A673 (cell line): Measurements from ENCODE around the gene PBRM1.

Experiments
- EZH2 ChIP-seq: fragments of 200-600 bp; sonication (generic); IDR thresholded peaks from 2 replicates; pipeline ENCODE4 v1.6.1; 2017; ENCODE audit warnings: borderline replicate concordance, low read depth, mild to moderate bottlenecking, mixed read lengths, antibody characterized with exemption, low read length; ENCODE audit not compliant: poor library complexity, severe bottlenecking
- TF ChIP-seq, protein P1 (sequence below): fragments of 300-800, 200-600 bp; sonication (generic); conservative IDR thresholded peaks from 2 replicates; pipeline ENCODE4 v1.5.1; 2017; ENCODE audit warnings: low read depth, mild to moderate bottlenecking, antibody characterized with exemption, low read length, moderate library complexity, mixed read lengths

DNA sequence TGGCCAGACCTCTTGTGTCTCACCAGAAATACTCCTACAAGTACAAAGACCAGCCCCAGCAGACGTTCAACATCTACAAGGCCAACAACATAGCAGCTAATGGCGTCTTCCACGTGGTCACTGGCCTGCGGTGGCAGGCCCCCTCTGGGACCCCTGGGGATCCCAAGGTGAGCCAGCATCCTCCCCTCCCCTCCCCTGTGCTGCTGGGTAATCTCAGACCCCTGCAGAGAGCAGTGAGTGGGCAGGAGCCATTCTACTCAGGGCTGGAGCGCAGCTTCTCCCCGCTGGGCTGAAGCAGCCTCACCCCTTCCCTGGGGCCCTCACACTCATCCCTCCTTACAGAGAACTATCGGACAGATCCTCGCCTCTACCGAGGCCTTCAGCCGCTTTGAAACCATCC, 180.7 kb downstream of the PBRM1 start:
- TF ChIP-seq, protein P1, sequence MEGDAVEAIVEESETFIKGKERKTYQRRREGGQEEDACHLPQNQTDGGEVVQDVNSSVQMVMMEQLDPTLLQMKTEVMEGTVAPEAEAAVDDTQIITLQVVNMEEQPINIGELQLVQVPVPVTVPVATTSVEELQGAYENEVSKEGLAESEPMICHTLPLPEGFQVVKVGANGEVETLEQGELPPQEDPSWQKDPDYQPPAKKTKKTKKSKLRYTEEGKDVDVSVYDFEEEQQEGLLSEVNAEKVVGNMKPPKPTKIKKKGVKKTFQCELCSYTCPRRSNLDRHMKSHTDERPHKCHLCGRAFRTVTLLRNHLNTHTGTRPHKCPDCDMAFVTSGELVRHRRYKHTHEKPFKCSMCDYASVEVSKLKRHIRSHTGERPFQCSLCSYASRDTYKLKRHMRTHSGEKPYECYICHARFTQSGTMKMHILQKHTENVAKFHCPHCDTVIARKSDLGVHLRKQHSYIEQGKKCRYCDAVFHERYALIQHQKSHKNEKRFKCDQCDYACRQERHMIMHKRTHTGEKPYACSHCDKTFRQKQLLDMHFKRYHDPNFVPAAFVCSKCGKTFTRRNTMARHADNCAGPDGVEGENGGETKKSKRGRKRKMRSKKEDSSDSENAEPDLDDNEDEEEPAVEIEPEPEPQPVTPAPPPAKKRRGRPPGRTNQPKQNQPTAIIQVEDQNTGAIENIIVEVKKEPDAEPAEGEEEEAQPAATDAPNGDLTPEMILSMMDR = no peak
- no peak for TF ChIP-seq EZH2
